Measurements from ENCODE around the gene CEP95. TPM values are rescaled to one million over a fixed set of nuclear protein-coding genes. Genes with fewer than 3 reads are reported as not detected.
A peak's percentile ranks its signal among the peaks of the same experiment; 100 is the strongest.

The CEP95 gene
- total and polyA plus RNA-seq, 10 of the 15 experiments (the other 5 are each of a cell fraction or from before 2014, with no cell fraction given): 17.7 to 54.9 (median 29.6) TPM

DNA sequence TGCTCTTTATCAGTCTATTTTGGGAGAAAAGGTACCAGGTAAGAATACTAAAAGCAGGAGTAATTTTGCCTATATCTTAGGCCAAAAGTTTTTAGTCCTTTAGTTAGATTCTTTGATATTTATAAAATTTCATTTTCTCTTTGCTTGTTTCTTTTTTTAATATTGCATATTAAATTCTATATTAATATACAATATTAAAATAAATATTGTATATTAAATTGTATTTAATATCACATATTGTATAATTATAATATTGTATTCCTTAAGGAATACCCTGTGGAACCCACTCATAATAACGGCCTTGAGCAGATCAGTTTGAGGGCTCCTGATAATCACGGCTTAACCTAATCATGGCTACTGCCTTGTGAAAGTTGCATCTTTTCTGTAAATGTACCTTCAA lies 1.9 kb downstream of the CEP95 start (continued):
- TF ChIP-seq, protein P1, sequence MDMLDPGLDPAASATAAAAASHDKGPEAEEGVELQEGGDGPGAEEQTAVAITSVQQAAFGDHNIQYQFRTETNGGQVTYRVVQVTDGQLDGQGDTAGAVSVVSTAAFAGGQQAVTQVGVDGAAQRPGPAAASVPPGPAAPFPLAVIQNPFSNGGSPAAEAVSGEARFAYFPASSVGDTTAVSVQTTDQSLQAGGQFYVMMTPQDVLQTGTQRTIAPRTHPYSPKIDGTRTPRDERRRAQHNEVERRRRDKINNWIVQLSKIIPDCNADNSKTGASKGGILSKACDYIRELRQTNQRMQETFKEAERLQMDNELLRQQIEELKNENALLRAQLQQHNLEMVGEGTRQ (IDR thresholded peaks at IDR 0.05; ENCODE audit: borderline replicate concordance, low read depth, low read length): no peak
- TF ChIP-seq CBX3 (IDR thresholded peaks at IDR 0.05; ENCODE audit: borderline replicate concordance, low read depth): no peak
- TF ChIP-seq, protein P2, sequence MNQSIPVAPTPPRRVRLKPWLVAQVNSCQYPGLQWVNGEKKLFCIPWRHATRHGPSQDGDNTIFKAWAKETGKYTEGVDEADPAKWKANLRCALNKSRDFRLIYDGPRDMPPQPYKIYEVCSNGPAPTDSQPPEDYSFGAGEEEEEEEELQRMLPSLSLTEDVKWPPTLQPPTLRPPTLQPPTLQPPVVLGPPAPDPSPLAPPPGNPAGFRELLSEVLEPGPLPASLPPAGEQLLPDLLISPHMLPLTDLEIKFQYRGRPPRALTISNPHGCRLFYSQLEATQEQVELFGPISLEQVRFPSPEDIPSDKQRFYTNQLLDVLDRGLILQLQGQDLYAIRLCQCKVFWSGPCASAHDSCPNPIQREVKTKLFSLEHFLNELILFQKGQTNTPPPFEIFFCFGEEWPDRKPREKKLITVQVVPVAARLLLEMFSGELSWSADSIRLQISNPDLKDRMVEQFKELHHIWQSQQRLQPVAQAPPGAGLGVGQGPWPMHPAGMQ (IDR thresholded peaks at IDR 0.05; ENCODE audit: borderline replicate concordance): no peak
- TF ChIP-seq, protein P3, sequence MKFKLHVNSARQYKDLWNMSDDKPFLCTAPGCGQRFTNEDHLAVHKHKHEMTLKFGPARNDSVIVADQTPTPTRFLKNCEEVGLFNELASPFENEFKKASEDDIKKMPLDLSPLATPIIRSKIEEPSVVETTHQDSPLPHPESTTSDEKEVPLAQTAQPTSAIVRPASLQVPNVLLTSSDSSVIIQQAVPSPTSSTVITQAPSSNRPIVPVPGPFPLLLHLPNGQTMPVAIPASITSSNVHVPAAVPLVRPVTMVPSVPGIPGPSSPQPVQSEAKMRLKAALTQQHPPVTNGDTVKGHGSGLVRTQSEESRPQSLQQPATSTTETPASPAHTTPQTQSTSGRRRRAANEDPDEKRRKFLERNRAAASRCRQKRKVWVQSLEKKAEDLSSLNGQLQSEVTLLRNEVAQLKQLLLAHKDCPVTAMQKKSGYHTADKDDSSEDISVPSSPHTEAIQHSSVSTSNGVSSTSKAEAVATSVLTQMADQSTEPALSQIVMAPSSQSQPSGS (IDR thresholded peaks at IDR 0.05; ENCODE audit: low read length): no peak

DNA sequence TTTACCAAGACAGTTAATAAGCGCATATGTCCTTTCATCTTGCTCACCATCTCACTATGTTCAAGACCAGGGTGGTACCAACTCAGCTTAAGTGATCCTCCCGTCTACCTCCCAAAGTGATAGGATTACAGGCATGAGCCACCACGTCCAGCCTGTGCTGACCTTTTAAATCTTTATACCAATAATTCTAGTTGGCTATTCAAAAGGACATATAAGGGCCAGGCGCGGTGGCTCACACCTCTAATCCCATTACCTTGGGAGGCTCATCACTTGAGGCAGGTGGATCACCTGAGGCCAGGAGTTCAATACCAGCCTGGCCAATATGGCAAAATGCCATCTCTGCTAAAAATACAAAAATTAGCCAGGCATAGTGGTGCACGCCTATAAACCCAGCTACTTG lies 2.4 kb downstream of the CEP95 start:
- no peaks in the 10 kb centered on the region for H3K27me3 ChIP-seq (replicated peaks in 1 of 2; ENCODE audit: control insufficient read depth in 2 of 2, insufficient read depth in 2 of 2, low read length in 1 of 2)
- ChIA-PET RAD21 (ENCODE audit: unreplicated experiment) (interaction anchor here (0.5 kb wide), 1 partner anchor 23 kb away, joined by 3 read pairs; no protein-coding TSS in a partner anchor), SMC1A (ENCODE audit: uncharacterized antibody, unreplicated experiment) (interaction anchor here (0.8 to 2.5 kb wide), 3 partner anchors 11 to 91 kb away, joined by 3 to 11 read pairs (median 4); no protein-coding TSS in a partner anchor), CTCF (interaction anchor here (0.8 to 2.4 kb wide), 3 partner anchors 12 to 90 kb away, joined by 5 to 15 read pairs (median 5); partner anchors contain the start of gene POLG2), POLR2A (no interaction called here)
- H3K9ac ChIP-seq (ENCODE audit: control insufficient read depth, insufficient read depth, low read length): no peak overlapping the region
- no TSS peak for BruUV-seq (replicated peaks)
- H3K36me3 ChIP-seq (ENCODE audit: control insufficient read depth in 2 of 2, insufficient read depth in 2 of 2, low read length in 1 of 2): peaks cover 0 to 17% of the 10 kb centered on the region in 2 experiments; a peak in 3 of 4 replicates
- H3K79me2 ChIP-seq (ENCODE audit: control insufficient read depth, insufficient read depth, low read length): peaks cover 48% of the 10 kb centered on the region
- intact Hi-C loops (cut with micrococcal nuclease; ENCODE audit: unreplicated experiment): no loop called here
- H3K4me1 ChIP-seq (ENCODE audit: control insufficient read depth, insufficient read depth, low read length): no peaks in the 10 kb centered on the region
- no peak overlapping the region for H3K27ac ChIP-seq (ENCODE audit: control insufficient read depth, insufficient read depth)
- peak overlapping the region; percentile 57 for H3K4me2 ChIP-seq (ENCODE audit: control insufficient read depth, insufficient read depth)
- no peaks in the 10 kb centered on the region for H3K9me3 ChIP-seq (replicated peaks; ENCODE audit: control insufficient read depth, insufficient read depth, low read length)
- no peak overlapping the region for H2AFZ ChIP-seq (ENCODE audit: control insufficient read depth, low read depth, low read length)
- ATAC-seq (no peak), DNase-seq (ENCODE audit: low read depth, low spot score) (no peak), FAIRE-seq (no peak)
- in situ Hi-C loops (cut with MboI): loop anchor here (10.0 kb wide), 2 partner anchors 136 to 664 kb away; partner anchors contain the start of gene SMARCD2
- no peak overlapping the region for H3K4me3 ChIP-seq
- H4K20me1 ChIP-seq (ENCODE audit: control insufficient read depth, insufficient read depth): peaks cover 6% of the 10 kb centered on the region
- WGBS (ENCODE audit: insufficient coverage, insufficient replicate concordance, low lambda C conversion rate, missing lambda C conversion rate): 87% methylated on average over 6 of the region's 6 CpGs
- TF ChIP-seq NFYA (IDR thresholded peaks at IDR 0.05; ENCODE audit: borderline replicate concordance, low read depth, low read length) (no peak), EZH2 (IDR thresholded peaks at IDR 0.05; ENCODE audit: borderline replicate concordance, control insufficient read depth, low read depth, low read length) (no peak), TCF12 (IDR thresholded peaks at IDR 0.05; ENCODE audit: low read depth, low read length) (no peak), TBL1XR1 (IDR thresholded peaks at IDR 0.05; ENCODE audit: low read depth, low read length) (no peak), CHD1 (IDR thresholded peaks at IDR 0.05; ENCODE audit: low read depth, low read length) (no peak), JUNB (IDR thresholded peaks at IDR 0.05) (no peak), ZNF384 (IDR thresholded peaks at IDR 0.05; ENCODE audit: borderline replicate concordance, low read depth, low read length) (no peak)
- TF ChIP-seq, protein P4, sequence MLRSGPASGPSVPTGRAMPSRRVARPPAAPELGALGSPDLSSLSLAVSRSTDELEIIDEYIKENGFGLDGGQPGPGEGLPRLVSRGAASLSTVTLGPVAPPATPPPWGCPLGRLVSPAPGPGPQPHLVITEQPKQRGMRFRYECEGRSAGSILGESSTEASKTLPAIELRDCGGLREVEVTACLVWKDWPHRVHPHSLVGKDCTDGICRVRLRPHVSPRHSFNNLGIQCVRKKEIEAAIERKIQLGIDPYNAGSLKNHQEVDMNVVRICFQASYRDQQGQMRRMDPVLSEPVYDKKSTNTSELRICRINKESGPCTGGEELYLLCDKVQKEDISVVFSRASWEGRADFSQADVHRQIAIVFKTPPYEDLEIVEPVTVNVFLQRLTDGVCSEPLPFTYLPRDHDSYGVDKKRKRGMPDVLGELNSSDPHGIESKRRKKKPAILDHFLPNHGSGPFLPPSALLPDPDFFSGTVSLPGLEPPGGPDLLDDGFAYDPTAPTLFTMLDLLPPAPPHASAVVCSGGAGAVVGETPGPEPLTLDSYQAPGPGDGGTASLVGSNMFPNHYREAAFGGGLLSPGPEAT (IDR thresholded peaks at IDR 0.05; ENCODE audit: low read depth): no peak
- TF ChIP-seq, protein P5, sequence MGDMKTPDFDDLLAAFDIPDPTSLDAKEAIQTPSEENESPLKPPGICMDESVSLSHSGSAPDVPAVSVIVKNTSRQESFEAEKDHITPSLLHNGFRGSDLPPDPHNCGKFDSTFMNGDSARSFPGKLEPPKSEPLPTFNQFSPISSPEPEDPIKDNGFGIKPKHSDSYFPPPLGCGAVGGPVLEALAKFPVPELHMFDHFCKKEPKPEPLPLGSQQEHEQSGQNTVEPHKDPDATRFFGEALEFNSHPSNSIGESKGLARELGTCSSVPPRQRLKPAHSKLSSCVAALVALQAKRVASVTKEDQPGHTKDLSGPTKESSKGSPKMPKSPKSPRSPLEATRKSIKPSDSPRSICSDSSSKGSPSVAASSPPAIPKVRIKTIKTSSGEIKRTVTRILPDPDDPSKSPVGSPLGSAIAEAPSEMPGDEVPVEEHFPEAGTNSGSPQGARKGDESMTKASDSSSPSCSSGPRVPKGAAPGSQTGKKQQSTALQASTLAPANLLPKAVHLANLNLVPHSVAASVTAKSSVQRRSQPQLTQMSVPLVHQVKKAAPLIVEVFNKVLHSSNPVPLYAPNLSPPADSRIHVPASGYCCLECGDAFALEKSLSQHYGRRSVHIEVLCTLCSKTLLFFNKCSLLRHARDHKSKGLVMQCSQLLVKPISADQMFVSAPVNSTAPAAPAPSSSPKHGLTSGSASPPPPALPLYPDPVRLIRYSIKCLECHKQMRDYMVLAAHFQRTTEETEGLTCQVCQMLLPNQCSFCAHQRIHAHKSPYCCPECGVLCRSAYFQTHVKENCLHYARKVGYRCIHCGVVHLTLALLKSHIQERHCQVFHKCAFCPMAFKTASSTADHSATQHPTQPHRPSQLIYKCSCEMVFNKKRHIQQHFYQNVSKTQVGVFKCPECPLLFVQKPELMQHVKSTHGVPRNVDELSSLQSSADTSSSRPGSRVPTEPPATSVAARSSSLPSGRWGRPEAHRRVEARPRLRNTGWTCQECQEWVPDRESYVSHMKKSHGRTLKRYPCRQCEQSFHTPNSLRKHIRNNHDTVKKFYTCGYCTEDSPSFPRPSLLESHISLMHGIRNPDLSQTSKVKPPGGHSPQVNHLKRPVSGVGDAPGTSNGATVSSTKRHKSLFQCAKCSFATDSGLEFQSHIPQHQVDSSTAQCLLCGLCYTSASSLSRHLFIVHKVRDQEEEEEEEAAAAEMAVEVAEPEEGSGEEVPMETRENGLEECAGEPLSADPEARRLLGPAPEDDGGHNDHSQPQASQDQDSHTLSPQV (IDR thresholded peaks at IDR 0.05): no peak

Measured in GM12878 (cell line).